K562 (cell line): ENCODE results near the gene MAPK4. TPM values are rescaled to one million over a fixed set of nuclear protein-coding genes. Genes with fewer than 3 reads are reported as not detected.

Experiments used
- ATAC-seq: fragments of 200-7000 bp; cut with Tn5 transposase; 3 replicates; pipeline ENCODE4 v1.9.1; 2020; ENCODE audit warnings: moderate library complexity
- BruUV-seq: library from RNA; stranded (reverse); fragments of 400-500 nt; replicated peaks from 2 replicates; lab custom pipeline; 2021; lab: Mats Ljungman, UMichigan
- CTCF ChIA-PET: fragments of 300-600 bp; formaldehyde crosslinking; extraction: SDS; loops from one replicate; lab custom pipeline; 2021; ENCODE audit warnings: low intra/inter-chr PET ratio; lab: Yijun Ruan, JAX
- POLR2A ChIA-PET: fragments of 300-600, 350-650 bp; sonication (Branson Sonifier 250); formaldehyde crosslinking; extraction: SDS; loops from one replicate; lab custom pipeline; 2021; ENCODE audit warnings: antibody characterized with exemption, inconsistent platforms; lab: Yijun Ruan, JAX
- DNase-seq, 4 experiments: peaks; one replicate each; pipeline versions ENCODE4 v3.0.0 to v3.0.0-alpha.2; 2011 to 2018; ENCODE audit warnings: low spot score in 3 of 4, mixed read lengths in 3 of 4; ENCODE audit errors: extremely low read depth in 1 of 4
- FAIRE-seq: peaks from 2 replicates; lab custom pipeline; 2011; peaks lifted over from hg19 to GRCh38; lab: Jason Lieb, UNC
- H2AFZ ChIP-seq: 2 replicates; pipeline ENCODE4 v1.6.0; 2011; ENCODE audit warnings: low read depth, low read length, control low read depth, inconsistent platforms
- H3K27ac ChIP-seq: fragments of 200-600 bp; 3 replicates; pipeline ENCODE4 v1.8.0; 2011; ENCODE audit warnings: low read depth, mild to moderate bottlenecking, control low read depth, inconsistent platforms, low read length, moderate library complexity, mixed read lengths; ENCODE audit errors: extremely low read depth
- H3K27me3 ChIP-seq, 2 experiments: fragments of 300-600 bp in 1 of 2; 2 replicates in 1 of 2; 3 replicates in 1 of 2; pipeline versions ENCODE4 v1.6.0 to v1.8.0; 2011; ENCODE audit warnings: inconsistent platforms in 2 of 2, low read length in 2 of 2, mild to moderate bottlenecking in 1 of 2, mixed read lengths in 1 of 2, moderate library complexity in 1 of 2; ENCODE audit not compliant: control insufficient read depth in 2 of 2, insufficient read depth in 2 of 2
- H3K36me3 ChIP-seq: fragments of 300-600 bp; 3 replicates; pipeline ENCODE4 v1.8.0; 2011; ENCODE audit warnings: mild to moderate bottlenecking, low read length, inconsistent platforms; ENCODE audit not compliant: control insufficient read depth, insufficient read depth
- H3K4me1 ChIP-seq, 2 experiments: fragments of 200-600 bp in 1 of 2; replicated peaks in 1 of 2; 2 replicates in 1 of 2; 3 replicates in 1 of 2; pipeline versions ENCODE4 v1.5.1 to v1.8.0; 2011; ENCODE audit warnings: inconsistent platforms in 2 of 2, low read length in 2 of 2, mild to moderate bottlenecking in 1 of 2, mixed read lengths in 1 of 2, moderate library complexity in 1 of 2; ENCODE audit not compliant: control insufficient read depth in 2 of 2, insufficient read depth in 2 of 2
- H3K4me2 ChIP-seq: 2 replicates; pipeline ENCODE4 v1.6.1; 2011; ENCODE audit warnings: low read length, control low read depth, inconsistent platforms, mixed read lengths; ENCODE audit not compliant: insufficient read depth
- H3K4me3 ChIP-seq: fragments of 200-600 bp; sonication (generic), shearing (Covaris generic); 2 replicates; pipeline ENCODE4 v1.5.1; 2016; ENCODE audit warnings: control low read depth, inconsistent platforms
- H3K79me2 ChIP-seq: fragments of 200-600 bp; 3 replicates; pipeline ENCODE4 v1.8.0; 2011; ENCODE audit warnings: low read length, inconsistent platforms; ENCODE audit not compliant: control insufficient read depth, insufficient read depth
- H3K9ac ChIP-seq, 2 experiments: 2 replicates each; pipeline versions ENCODE4 v1.6.0 to v1.6.1; 2011; ENCODE audit warnings: low read depth in 2 of 2, low read length in 2 of 2, control low read depth in 1 of 2, inconsistent platforms in 1 of 2, mild to moderate bottlenecking in 1 of 2, mixed read lengths in 1 of 2; ENCODE audit not compliant: insufficient read depth in 1 of 2
- H3K9me1 ChIP-seq: one replicate; pipeline ENCODE4 v1.6.0; 2011; ENCODE audit warnings: inconsistent platforms, mild to moderate bottlenecking, low read length, moderate library complexity; ENCODE audit not compliant: control insufficient read depth, insufficient read depth
- H3K9me3 ChIP-seq: replicated peaks from 2 replicates; pipeline ENCODE4 v1.5.1; 2011; ENCODE audit warnings: low read depth, low read length, inconsistent platforms; ENCODE audit not compliant: control insufficient read depth, insufficient read depth
- H4K20me1 ChIP-seq: replicated peaks from 2 replicates; pipeline ENCODE4 v1.6.1; 2011; ENCODE audit warnings: low read length, inconsistent platforms, mixed read lengths; ENCODE audit not compliant: control insufficient read depth, insufficient read depth
- BRCA1 ChIP-seq, 2 experiments: fragments of 450-650 bp in 1 of 2; sonication (generic) in 1 of 2; formaldehyde crosslinking in 1 of 2; IDR thresholded peaks; 2 replicates each; pipeline versions ENCODE4 v1.5.0 to v1.6.1; 2017 to 2020; ENCODE audit warnings: mild to moderate bottlenecking in 1 of 2, missing genetic modification reagents in 1 of 2
- ESRRA ChIP-seq: fragments of 450-650 bp; IDR thresholded peaks from 2 replicates; pipeline ENCODE4 v1.6.1; 2014; ENCODE audit warnings: low read depth, mild to moderate bottlenecking, moderate library complexity, borderline replicate concordance
- FOXM1 ChIP-seq, 2 experiments: fragments of 450-650 bp in 1 of 2; sonication (generic) in 1 of 2; formaldehyde crosslinking in 1 of 2; IDR thresholded peaks; 2 replicates each; pipeline versions ENCODE4 v1.6.1 to v1.9.0; 2017 to 2022; ENCODE audit warnings: low read depth in 2 of 2, mild to moderate bottlenecking in 2 of 2, missing genetic modification reagents in 1 of 2, moderate library complexity in 1 of 2
- GTF2F1 ChIP-seq: IDR thresholded peaks from 2 replicates; pipeline ENCODE4 v1.6.1; 2011; ENCODE audit warnings: low read depth, low read length, improper control_type of control experiment
- MAFK ChIP-seq: IDR thresholded peaks from 2 replicates; pipeline ENCODE4 v1.6.1; 2011; ENCODE audit warnings: low read length, improper control_type of control experiment
- NUFIP1 ChIP-seq: fragments of 450-650 bp; IDR thresholded peaks from 2 replicates; pipeline ENCODE4 v1.6.1; 2018; ENCODE audit not compliant: partially characterized antibody
- POU5F1 ChIP-seq: fragments of 150-350 bp; IDR thresholded peaks from 2 replicates; pipeline ENCODE4 v1.6.1; 2014; ENCODE audit warnings: borderline replicate concordance, low read length, low read depth, mild to moderate bottlenecking; ENCODE audit not compliant: partially characterized antibody
- ZNF518B ChIP-seq: fragments of 250-450 bp; sonication (Bioruptor Pico); IDR thresholded peaks from 2 replicates; pipeline ENCODE4 v1.5.0; 2021; ENCODE audit warnings: mild to moderate bottlenecking, moderate library complexity
- WGBS: fragments of 100-300 bp; shearing (Covaris generic); methylation state at CpG from one replicate; pipeline ENCODE4 v1.1.6; 2016; ENCODE audit warnings: low coverage, mixed read lengths; ENCODE audit not compliant: insufficient coverage; ENCODE audit errors: missing lambda C conversion rate; 5-methylcytosine and 5-hydroxymethylcytosine counted together
- in situ Hi-C: fragments of 300-500 bp; cut with MboI; formaldehyde crosslinking; loops from 4 replicates; pipeline ENCODE4 v1.15.0; 2018; ENCODE audit warnings: inconsistent platforms, mixed read lengths
- intact Hi-C: fragments of 100-400 bp; cut with micrococcal nuclease; formaldehyde crosslinking; loops from 2 replicates; pipeline ENCODE4 v1.14.2; 2022
- polyA plus RNA-seq, 8 experiments: library from polyadenylated mRNA; depleted of rRNA in 4 of 8; stranded (reverse) in 5 of 8; unstranded in 3 of 8; fragments of >200 nt; fragmentation: Nextera tagmentation in 2 of 8; fragmentation: Illumina TruSeq in 1 of 8; extraction: Ambion mirVana in 2 of 8; extraction: Trizol in 1 of 8; gene quantifications; 2 replicates each; pipeline versions ENCODE4 v1.2.1 to v1.2.3, GENCODE V29; 2011 to 2014; ENCODE audit warnings: inconsistent platforms in 1 of 8, missing spikeins in 1 of 8
- total RNA-seq, 7 experiments: library from RNA; depleted of rRNA in 6 of 7; stranded (reverse); fragments of >200 nt in 6 of 7; fragmentation: Illumina TruSeq in 2 of 7; extraction: Trizol in 2 of 7; gene quantifications; 2 replicates each; pipeline versions ENCODE4 v1.2.1 to v1.2.3, GENCODE V29; 2011 to 2021; ENCODE audit warnings: low replicate concordance in 1 of 7

The MAPK4 gene
- total and polyA plus RNA-seq, 9 of the 15 experiments (the other 6 are each of a cell fraction or from before 2014, with no cell fraction given) = not detected

- no peak for TF ChIP-seq GTF2F1
- TF ChIP-seq, all 486 proteins: peak for 0
Observed at GRCh38 chr18:50654658-50655550, 95.0 kb downstream of the MAPK4 start (continued).

GRCh38 chr18:50656396-50656795 is 96.5 kb downstream of the MAPK4 start:
- POLR2A ChIA-PET = no interaction called here
- BruUV-seq = no TSS peak
- H3K4me1 ChIP-seq = no peaks in the 10 kb centered on the region
- H3K9me1 ChIP-seq = no peaks in the 10 kb centered on the region
- CTCF ChIA-PET = no interaction called here
- H3K4me3 ChIP-seq = no peak overlapping the region
- DNase-seq (no peak), ATAC-seq (no peak), FAIRE-seq (no peak)
- intact Hi-C loops (no loop called here), in situ Hi-C loops (no loop called here)
- WGBS = 0% methylated on average over 2 of the region's 2 CpGs
- H3K4me2 ChIP-seq = no peak overlapping the region
- no peak overlapping the region for H3K27ac ChIP-seq
- H3K9ac ChIP-seq = no peak overlapping the region
- TF ChIP-seq ESRRA (no peak), MAFK (no peak), POU5F1 (no peak), BRCA1 (IDR thresholded peaks at IDR 0.05) (no peak), BRCA1 (CRISPR knock-in tag; IDR thresholded peaks at IDR 0.05) (no peak), NUFIP1 (no peak), FOXM1 (IDR thresholded peaks at IDR 0.05; ENCODE audit: low read depth) (no peak), FOXM1 (CRISPR knock-in tag; IDR thresholded peaks at IDR 0.05; ENCODE audit: low read depth) (no peak), ZNF518B (no peak)
- H2AFZ ChIP-seq = no peak overlapping the region
- no peaks in the 10 kb centered on the region for H3K79me2 ChIP-seq
- no peaks in the 10 kb centered on the region for H3K36me3 ChIP-seq
- peaks cover 0 to 11% of the 10 kb centered on the region in 2 experiments; a peak in 2 of 5 replicates for H3K27me3 ChIP-seq
- H3K9me3 ChIP-seq = no peaks in the 10 kb centered on the region
- H4K20me1 ChIP-seq = no peaks in the 10 kb centered on the region
